ENCODE measurements around the gene GEMIN5.

- TF ChIP-seq POLR2A (IDR thresholded peaks at IDR 0.05), result no peak
- TF ChIP-seq, protein P1, sequence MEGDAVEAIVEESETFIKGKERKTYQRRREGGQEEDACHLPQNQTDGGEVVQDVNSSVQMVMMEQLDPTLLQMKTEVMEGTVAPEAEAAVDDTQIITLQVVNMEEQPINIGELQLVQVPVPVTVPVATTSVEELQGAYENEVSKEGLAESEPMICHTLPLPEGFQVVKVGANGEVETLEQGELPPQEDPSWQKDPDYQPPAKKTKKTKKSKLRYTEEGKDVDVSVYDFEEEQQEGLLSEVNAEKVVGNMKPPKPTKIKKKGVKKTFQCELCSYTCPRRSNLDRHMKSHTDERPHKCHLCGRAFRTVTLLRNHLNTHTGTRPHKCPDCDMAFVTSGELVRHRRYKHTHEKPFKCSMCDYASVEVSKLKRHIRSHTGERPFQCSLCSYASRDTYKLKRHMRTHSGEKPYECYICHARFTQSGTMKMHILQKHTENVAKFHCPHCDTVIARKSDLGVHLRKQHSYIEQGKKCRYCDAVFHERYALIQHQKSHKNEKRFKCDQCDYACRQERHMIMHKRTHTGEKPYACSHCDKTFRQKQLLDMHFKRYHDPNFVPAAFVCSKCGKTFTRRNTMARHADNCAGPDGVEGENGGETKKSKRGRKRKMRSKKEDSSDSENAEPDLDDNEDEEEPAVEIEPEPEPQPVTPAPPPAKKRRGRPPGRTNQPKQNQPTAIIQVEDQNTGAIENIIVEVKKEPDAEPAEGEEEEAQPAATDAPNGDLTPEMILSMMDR (IDR thresholded peaks at IDR 0.05), result no peak
These were observed 53.6 kb downstream of the GEMIN5 start for GRCh38 chr5:154884424-154884823.

Measured in prostate gland (tissue), 2 donors.